Natural killer cell treated with Interleukin-12 subunit alpha and Interleukin-12 subunit beta and Interleukin-15 and Interleukin-18, amount 100 ng/mL, for 72 hours (primary cell): ENCODE data around the gene FNIP1. TPM values are rescaled to one million over a fixed set of nuclear protein-coding genes. Genes with fewer than 3 reads are reported as not detected.
"Not testable (repeated sequence)": the region's sequence is repeated elsewhere in the genome, so short reads cannot be mapped to it uniquely, and the experiment has no call there.

Experiments used
- ATAC-seq, 2 donors: fragments of 150-1000 bp; cut with Tn5 transposase in 1 of 2; sonication (Bioruptor Pico), chemical (Tn5 transposase) in 1 of 2; 2 replicates each; pipeline ENCODE4 v1.10.0; 2021
- DNase-seq: peaks from one replicate; pipeline ENCODE4 v3.0.0; 2022; ENCODE audit warnings: low spot score
- H3K27ac Mint-ChIP-seq, 2 donors: 1 replicate in 1 of 2; 2 replicates in 1 of 2; pipeline ENCODE4 v1.8.0; 2022; ENCODE audit warnings: mixed read lengths in 2 of 2, mild to moderate bottlenecking in 1 of 2, moderate library complexity in 1 of 2
- H3K27me3 Mint-ChIP-seq, 2 donors: 1 replicate in 1 of 2; 2 replicates in 1 of 2; pipeline ENCODE4 v1.8.0; 2022; ENCODE audit warnings: mixed read lengths in 2 of 2
- H3K36me3 Mint-ChIP-seq: one replicate; pipeline ENCODE4 v1.8.0; 2022; ENCODE audit warnings: mixed read lengths
- H3K4me1 Mint-ChIP-seq, 2 donors: 1 replicate in 1 of 2; 2 replicates in 1 of 2; pipeline ENCODE4 v1.8.0; 2022; ENCODE audit warnings: low read depth in 2 of 2, mixed read lengths in 2 of 2, mild to moderate bottlenecking in 1 of 2
- H3K4me3 Mint-ChIP-seq: one replicate; pipeline ENCODE4 v1.8.0; 2022; ENCODE audit warnings: mixed read lengths
- H3K9me3 Mint-ChIP-seq: 2 replicates; pipeline ENCODE4 v1.8.0; 2022; ENCODE audit warnings: mixed read lengths
- total RNA-seq, 2 donors: library from RNA; stranded (reverse); gene quantifications; one replicate each; pipeline ENCODE4 v1.2.3, GENCODE V29; 2022

FNIP1 gene
- total RNA-seq, 2 donors from 2014 or later = 27.5 to 27.7 TPM

- H3K27me3 Mint-ChIP-seq = no peaks in the 10 kb centered on the region
- H3K36me3 Mint-ChIP-seq = no peaks in the 10 kb centered on the region
- no peak overlapping the region for H3K4me3 Mint-ChIP-seq
- peaks cover 39 to 40% of the 10 kb centered on the region in 2 donors for H3K4me1 Mint-ChIP-seq
- ATAC-seq = no peak
- DNase-seq = no peak
- no peak overlapping the region for H3K27ac Mint-ChIP-seq
- H3K9me3 Mint-ChIP-seq = no peaks in the 10 kb centered on the region
Observed at GRCh38 chr5:131607903-131608540, 188.8 kb downstream of the FNIP1 start.

- no peaks in the 10 kb centered on the region for H3K36me3 Mint-ChIP-seq
- H3K4me1 Mint-ChIP-seq = peaks cover 39 to 40% of the 10 kb centered on the region in 2 donors
- H3K27ac Mint-ChIP-seq = no peak overlapping the region
- DNase-seq = no peak
- H3K27me3 Mint-ChIP-seq = no peaks in the 10 kb centered on the region
- H3K4me3 Mint-ChIP-seq = no peak overlapping the region
- no peak for ATAC-seq
- H3K9me3 Mint-ChIP-seq = no peaks in the 10 kb centered on the region
Observed at GRCh38 chr5:131607418-131607817, 189.4 kb downstream of the FNIP1 start.

GRCh38 chr5:131605086-131605485 lies 191.7 kb downstream of the FNIP1 start:
- DNase-seq = no peak
- H3K27ac Mint-ChIP-seq = no peak overlapping the region
- ATAC-seq = no peak
- H3K4me1 Mint-ChIP-seq = peaks cover 34% of the 10 kb centered on the region in 2 donors
- no peaks in the 10 kb centered on the region for H3K27me3 Mint-ChIP-seq
- H3K9me3 Mint-ChIP-seq = no peaks in the 10 kb centered on the region
- H3K36me3 Mint-ChIP-seq = no peaks in the 10 kb centered on the region
- no peak overlapping the region for H3K4me3 Mint-ChIP-seq

GRCh38 chr5:131595088-131596033 lies 201.5 kb downstream of the FNIP1 start:
- H3K9me3 Mint-ChIP-seq = no peaks in the 10 kb centered on the region
- no peaks in the 10 kb centered on the region for H3K36me3 Mint-ChIP-seq
- DNase-seq (peak; percentile 66), ATAC-seq (peak; percentile 88 to 89)
- peak overlapping the region; percentile 60 for H3K4me3 Mint-ChIP-seq
- H3K4me1 Mint-ChIP-seq = peaks cover 28 to 37% of the 10 kb centered on the region in 2 donors
- H3K27ac Mint-ChIP-seq = peak overlapping the region; percentile 11 to 39
- H3K27me3 Mint-ChIP-seq = no peaks in the 10 kb centered on the region

DNA sequence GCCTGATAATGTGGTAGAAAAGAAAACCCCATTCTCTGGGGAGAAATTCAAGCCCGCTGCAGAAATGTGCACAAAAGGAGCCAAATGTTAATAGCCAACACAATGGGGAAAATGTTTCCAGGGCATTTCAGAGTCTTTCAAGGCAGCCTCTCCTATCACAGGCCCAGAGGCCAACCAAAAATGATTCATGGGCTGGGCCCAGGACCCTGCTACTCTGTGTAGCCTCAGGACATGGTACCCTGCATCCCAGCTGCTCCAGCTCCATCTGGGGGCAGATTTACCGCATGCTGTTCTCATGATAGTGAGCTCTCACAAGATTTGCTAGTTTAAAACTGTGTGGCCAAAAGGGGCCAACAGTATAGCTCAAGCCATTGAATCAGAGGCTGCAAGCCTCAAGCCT lies 202.9 kb downstream of the FNIP1 start:
- H3K27ac Mint-ChIP-seq = peak overlapping the region in 1 of 2 donors; percentile 26
- H3K36me3 Mint-ChIP-seq = no peaks in the 10 kb centered on the region
- ATAC-seq = no peak

GRCh38 chr5:131593436-131593835 lies 203.4 kb downstream of the FNIP1 start:
- H3K4me1 Mint-ChIP-seq = peaks cover 26 to 37% of the 10 kb centered on the region in 2 donors
- not testable (repeated sequence) for H3K27ac Mint-ChIP-seq, ATAC-seq, DNase-seq, H3K4me3 Mint-ChIP-seq, H3K27me3 Mint-ChIP-seq, H3K9me3 Mint-ChIP-seq, H3K36me3 Mint-ChIP-seq

More for the DNA sequence above, 202.9 kb downstream of the FNIP1 start:
- no peaks in the 10 kb centered on the region for H3K9me3 Mint-ChIP-seq
- no peaks in the 10 kb centered on the region for H3K27me3 Mint-ChIP-seq
- DNase-seq = no peak
- H3K4me3 Mint-ChIP-seq = peak overlapping the region; percentile 29
- peaks cover 24 to 37% of the 10 kb centered on the region in 2 donors for H3K4me1 Mint-ChIP-seq

Other genes starting within 250 kb of the FNIP1 start
- gene RAPGEF6, start 161.8 kb downstream of the FNIP1 start, total RNA-seq = 10 to 100 TPM; 31.7 to 39.2 TPM
- gene MEIKIN, start 148.6 kb upstream of the FNIP1 start, total RNA-seq = not detected
- gene ACSL6, start 214.6 kb upstream of the FNIP1 start, total RNA-seq = 1 to 10 TPM in 1 of 2 donors, under 1 TPM in 1; 0.67 to 1.5 TPM